Calu3 (cell line): ENCODE data around the gene PCSK6. TPM values are rescaled to one million over a fixed set of nuclear protein-coding genes. Genes with fewer than 3 reads are reported as not detected.

Experiments used
- BruUV-seq: library from RNA; stranded (reverse); fragments of 400-500 nt; replicated peaks from 2 replicates; lab custom pipeline; 2021; lab: Mats Ljungman, UMichigan
- CTCF ChIA-PET: fragments of 300-600 bp; sonication (Branson Sonifier 250); formaldehyde crosslinking; loops from one replicate; lab custom pipeline; 2022; ENCODE audit warnings: antibody characterized with exemption; lab: Charles Lee
- DNase-seq: peaks from one replicate; pipeline ENCODE4 v3.0.0; 2022
- H3K27ac Mint-ChIP-seq: one replicate; pipeline ENCODE4 v1.8.0; 2022; ENCODE audit warnings: mixed read lengths; ENCODE audit not compliant: unreplicated experiment
- H3K27me3 Mint-ChIP-seq: one replicate; pipeline ENCODE4 v1.8.0; 2022; ENCODE audit warnings: mixed read lengths; ENCODE audit not compliant: unreplicated experiment
- H3K36me3 Mint-ChIP-seq: one replicate; pipeline ENCODE4 v1.8.0; 2022; ENCODE audit warnings: mild to moderate bottlenecking, moderate library complexity, mixed read lengths; ENCODE audit not compliant: insufficient read depth, unreplicated experiment
- H3K4me1 Mint-ChIP-seq: one replicate; pipeline ENCODE4 v1.8.0; 2022; ENCODE audit warnings: mild to moderate bottlenecking, low read depth, mixed read lengths; ENCODE audit not compliant: unreplicated experiment
- H3K4me3 Mint-ChIP-seq: one replicate; pipeline ENCODE4 v1.8.0; 2022; ENCODE audit warnings: mild to moderate bottlenecking, low read depth, moderate library complexity, mixed read lengths; ENCODE audit not compliant: unreplicated experiment
- H3K9me3 Mint-ChIP-seq: one replicate; pipeline ENCODE4 v1.8.0; 2022; ENCODE audit warnings: low read depth, mixed read lengths; ENCODE audit not compliant: unreplicated experiment
- intact Hi-C: fragments of 100-400 bp; cut with micrococcal nuclease; formaldehyde crosslinking; loops from one replicate; pipeline ENCODE4 v1.10.0; 2022; ENCODE audit not compliant: unreplicated experiment
- total RNA-seq: library from RNA; stranded (reverse); gene quantifications from 2 replicates; pipeline ENCODE4 v1.2.3, GENCODE V29; 2022
- TF ChIP-seq, protein P1 (sequence below): fragments of 200-600 bp; IDR thresholded peaks from one replicate; pipeline ENCODE4 v1.8.0; 2022; ENCODE audit warnings: antibody characterized with exemption; ENCODE audit not compliant: unreplicated experiment

PCSK6 gene
- total RNA-seq, 1 experiment from 2014 or later = 5.1 TPM

GRCh38 chr15:101327147-101327740, 162.3 kb downstream of the PCSK6 start:
- peaks cover 16% of the 10 kb centered on the region for H3K4me1 Mint-ChIP-seq
- CTCF ChIA-PET = no interaction called here
- no peak for DNase-seq
- no peak overlapping the region for H3K4me3 Mint-ChIP-seq
- peaks cover 22% of the 10 kb centered on the region for H3K27me3 Mint-ChIP-seq
- intact Hi-C loops = no loop called here
- TF ChIP-seq, protein P1, sequence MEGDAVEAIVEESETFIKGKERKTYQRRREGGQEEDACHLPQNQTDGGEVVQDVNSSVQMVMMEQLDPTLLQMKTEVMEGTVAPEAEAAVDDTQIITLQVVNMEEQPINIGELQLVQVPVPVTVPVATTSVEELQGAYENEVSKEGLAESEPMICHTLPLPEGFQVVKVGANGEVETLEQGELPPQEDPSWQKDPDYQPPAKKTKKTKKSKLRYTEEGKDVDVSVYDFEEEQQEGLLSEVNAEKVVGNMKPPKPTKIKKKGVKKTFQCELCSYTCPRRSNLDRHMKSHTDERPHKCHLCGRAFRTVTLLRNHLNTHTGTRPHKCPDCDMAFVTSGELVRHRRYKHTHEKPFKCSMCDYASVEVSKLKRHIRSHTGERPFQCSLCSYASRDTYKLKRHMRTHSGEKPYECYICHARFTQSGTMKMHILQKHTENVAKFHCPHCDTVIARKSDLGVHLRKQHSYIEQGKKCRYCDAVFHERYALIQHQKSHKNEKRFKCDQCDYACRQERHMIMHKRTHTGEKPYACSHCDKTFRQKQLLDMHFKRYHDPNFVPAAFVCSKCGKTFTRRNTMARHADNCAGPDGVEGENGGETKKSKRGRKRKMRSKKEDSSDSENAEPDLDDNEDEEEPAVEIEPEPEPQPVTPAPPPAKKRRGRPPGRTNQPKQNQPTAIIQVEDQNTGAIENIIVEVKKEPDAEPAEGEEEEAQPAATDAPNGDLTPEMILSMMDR = no peak
- H3K9me3 Mint-ChIP-seq = no peaks in the 10 kb centered on the region
- BruUV-seq = no TSS peak
- no peak overlapping the region for H3K27ac Mint-ChIP-seq
- no peaks in the 10 kb centered on the region for H3K36me3 Mint-ChIP-seq

- H3K36me3 Mint-ChIP-seq = no peaks in the 10 kb centered on the region
- CTCF ChIA-PET = no interaction called here
- H3K4me1 Mint-ChIP-seq = peaks cover 16% of the 10 kb centered on the region
- no TSS peak for BruUV-seq
- peaks cover 28% of the 10 kb centered on the region for H3K27me3 Mint-ChIP-seq
- no peak for DNase-seq
- intact Hi-C loops = no loop called here
- H3K27ac Mint-ChIP-seq = no peak overlapping the region
- TF ChIP-seq, protein P1 = no peak
- no peak overlapping the region for H3K4me3 Mint-ChIP-seq
- H3K9me3 Mint-ChIP-seq = no peaks in the 10 kb centered on the region
Observed at GRCh38 chr15:101326462-101327146, 162.9 kb downstream of the PCSK6 start.

DNA sequence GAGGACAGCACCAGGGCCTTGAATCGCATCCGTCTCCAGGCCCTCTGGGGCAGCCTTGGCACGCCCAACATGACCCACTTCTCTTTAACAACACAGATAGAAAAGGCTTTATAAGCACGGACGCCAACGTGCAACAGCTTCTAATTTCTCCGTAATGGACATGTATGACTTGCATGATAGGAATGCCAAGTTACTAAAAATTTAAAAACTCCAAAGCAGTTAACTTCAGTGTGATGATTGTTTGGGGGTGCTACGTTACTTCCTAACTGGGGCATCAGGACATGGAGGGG, 163.5 kb downstream of the PCSK6 start:
- peaks cover 35% of the 10 kb centered on the region for H3K27me3 Mint-ChIP-seq
- H3K36me3 Mint-ChIP-seq = no peaks in the 10 kb centered on the region
- TF ChIP-seq, protein P1 = no peak

DNA sequence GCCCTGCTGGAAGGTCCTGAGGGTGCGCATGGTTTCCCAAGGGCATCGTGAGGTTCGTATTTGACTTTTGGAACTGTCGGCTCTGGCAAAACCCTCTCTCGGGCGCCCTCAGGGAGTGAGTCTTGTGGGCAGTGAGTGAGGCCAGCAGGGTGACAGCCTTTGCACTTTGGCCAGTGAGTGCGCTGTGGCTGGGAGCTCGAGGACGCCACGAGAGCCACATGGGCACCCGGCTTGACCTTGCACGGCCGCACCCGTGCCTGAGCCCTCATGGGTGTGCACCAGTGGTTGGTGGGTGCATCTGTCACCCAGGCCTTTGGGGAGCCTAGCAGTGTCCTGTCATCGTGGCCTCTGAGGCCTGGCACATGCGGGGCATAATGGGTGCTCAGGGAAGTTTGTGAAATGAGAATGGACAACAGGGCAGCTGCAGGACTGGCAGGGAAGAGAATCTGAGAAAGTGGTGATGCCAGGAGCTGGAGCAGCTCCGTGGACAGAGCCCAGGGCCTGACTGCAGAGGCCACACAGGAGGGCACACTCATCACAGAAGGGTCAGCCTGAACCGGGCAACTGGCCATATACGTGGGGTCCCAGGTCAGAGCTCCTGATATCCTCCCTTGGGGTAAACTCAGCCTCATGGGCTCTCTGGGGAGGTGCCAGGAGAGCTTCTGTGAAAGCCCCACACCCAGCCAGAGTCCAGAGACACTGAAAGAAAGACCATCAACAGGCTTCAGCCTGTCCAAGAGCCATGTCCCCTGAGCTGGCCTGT, 164.1 kb downstream of the PCSK6 start:
- no TSS peak for BruUV-seq
- Mint-ChIP-seq H3K4me1 (peaks cover 16% of the 10 kb centered on the region), H3K4me3 (no peak overlapping the region), H3K27ac (no peak overlapping the region), H3K9me3 (no peaks in the 10 kb centered on the region), H3K27me3 (peaks cover 40% of the 10 kb centered on the region), H3K36me3 (no peaks in the 10 kb centered on the region)
- CTCF ChIA-PET = no interaction called here
- DNase-seq = no peak
- TF ChIP-seq, protein P1 = no peak
- intact Hi-C loops = no loop called here

More for the DNA sequence above, 163.5 kb downstream of the PCSK6 start:
- Mint-ChIP-seq H3K4me3 (no peak overlapping the region), H3K9me3 (no peaks in the 10 kb centered on the region), H3K4me1 (peaks cover 16% of the 10 kb centered on the region), H3K27ac (no peak overlapping the region)
- no peak for DNase-seq
- intact Hi-C loops = no loop called here
- no TSS peak for BruUV-seq
- CTCF ChIA-PET = no interaction called here
